ENCODE measurements around the gene SCAMP4.

SCAMP4 gene

GRCh38 chr19:1936430-1936829, 31.2 kb downstream of the SCAMP4 start:
- H3K79me1 ChIP-seq (ENCODE audit: low read depth, low read length) = peaks cover 2% of the 10 kb centered on the region
- no peak for DNase-seq (ENCODE audit: low spot score)
- H3K9ac ChIP-seq (ENCODE audit: low read depth, low read length, poor library complexity) = no peak overlapping the region
- no peak overlapping the region for H3K4me3 ChIP-seq (ENCODE audit: low read length in 2 of 2)
- H3K4me2 ChIP-seq (ENCODE audit: insufficient read depth, low read length, poor library complexity, severe bottlenecking) = no peak overlapping the region
- no CpG with 5 or more reads among the region's 3 CpGs for WGBS, 2 donors (ENCODE audit: extremely low coverage in 2 of 2, insufficient read length in 2 of 2, insufficient replicate concordance in 1 of 2)
- no peak overlapping the region for H3K4ac ChIP-seq (ENCODE audit: low read length)
- no peak overlapping the region for H2BK12ac ChIP-seq (ENCODE audit: low read length)
- no peak overlapping the region for H4K91ac ChIP-seq (ENCODE audit: low read depth, low read length, poor library complexity)
- no peak overlapping the region for H4K8ac ChIP-seq (ENCODE audit: low read depth, low read length)
- no peaks in the 10 kb centered on the region for H3K36me3 ChIP-seq (replicated peaks in 1 of 2; ENCODE audit: control insufficient read depth in 2 of 2, insufficient read depth in 2 of 2, low read length in 2 of 2)
- H3K23ac ChIP-seq (ENCODE audit: low read depth, low read length, poor library complexity) = no peak overlapping the region
- H2BK15ac ChIP-seq (ENCODE audit: low read length) = no peak overlapping the region
- no peak overlapping the region for H3K14ac ChIP-seq (ENCODE audit: low read length)
- H3K27me3 ChIP-seq (ENCODE audit: control insufficient read depth in 3 of 3, insufficient read depth in 3 of 3, low read depth in 1 of 3, low read length in 3 of 3) = peaks cover 0 to 4% (median 0%) of the 10 kb centered on the region in 3 experiments
- no peak overlapping the region for H3K18ac ChIP-seq (ENCODE audit: low read length)
- H2AK5ac ChIP-seq (ENCODE audit: low read depth, low read length) = no peak overlapping the region
- H2AFZ ChIP-seq (ENCODE audit: low read length) = no peak overlapping the region
- H3K9me3 ChIP-seq (replicated peaks in 1 of 2; ENCODE audit: control insufficient read depth in 2 of 2, insufficient read depth in 1 of 2, low read depth in 1 of 2, low read length in 2 of 2) = peaks cover 7 to 11% of the 10 kb centered on the region in 2 donors
- no peak overlapping the region for H2BK5ac ChIP-seq (ENCODE audit: low read length)
- H3K4me1 ChIP-seq (ENCODE audit: control insufficient read depth in 2 of 2, insufficient read depth in 1 of 2, low read depth in 1 of 2, low read length in 2 of 2) = peaks cover 2 to 7% of the 10 kb centered on the region in 2 donors
- no peak overlapping the region for H2BK120ac ChIP-seq (ENCODE audit: low read depth, low read length)
- H3K27ac ChIP-seq (replicated peaks; ENCODE audit: low read length) = no peak overlapping the region

GRCh38 chr19:1936916-1937610, 31.9 kb downstream of the SCAMP4 start:
- Histone ChIP-seq H3K9me3 (replicated peaks in 1 of 2; ENCODE audit: control insufficient read depth in 2 of 2, insufficient read depth in 1 of 2, low read depth in 1 of 2, low read length in 2 of 2) (peaks cover 7% of the 10 kb centered on the region in 2 donors), H3K9ac (ENCODE audit: low read depth, low read length, poor library complexity) (no peak overlapping the region), H3K79me1 (ENCODE audit: low read depth, low read length) (peaks cover 3% of the 10 kb centered on the region), H3K27ac (replicated peaks; ENCODE audit: low read length) (no peak overlapping the region), H2BK120ac (ENCODE audit: low read depth, low read length) (no peak overlapping the region), H3K4me2 (ENCODE audit: insufficient read depth, low read length, poor library complexity, severe bottlenecking) (no peak overlapping the region), H4K91ac (ENCODE audit: low read depth, low read length, poor library complexity) (no peak overlapping the region), H2BK12ac (ENCODE audit: low read length) (peak overlapping the region; percentile 6), H2AFZ (ENCODE audit: low read length) (no peak overlapping the region), H4K8ac (ENCODE audit: low read depth, low read length) (no peak overlapping the region), H3K4me1 (ENCODE audit: control insufficient read depth in 2 of 2, insufficient read depth in 1 of 2, low read depth in 1 of 2, low read length in 2 of 2) (peaks cover 2 to 7% of the 10 kb centered on the region in 2 donors), H3K27me3 (ENCODE audit: control insufficient read depth in 3 of 3, insufficient read depth in 3 of 3, low read depth in 1 of 3, low read length in 3 of 3) (peaks cover 0 to 2% (median 0%) of the 10 kb centered on the region in 3 experiments), H3K4me3 (ENCODE audit: low read length in 2 of 2) (no peak overlapping the region), H3K23ac (ENCODE audit: low read depth, low read length, poor library complexity) (no peak overlapping the region), H2AK5ac (ENCODE audit: low read depth, low read length) (peak overlapping the region; percentile 19), H2BK5ac (ENCODE audit: low read length) (no peak overlapping the region), H3K18ac (ENCODE audit: low read length) (peak overlapping the region; percentile 74), H3K4ac (ENCODE audit: low read length) (no peak overlapping the region), H3K14ac (ENCODE audit: low read length) (no peak overlapping the region), H3K36me3 (replicated peaks in 1 of 2; ENCODE audit: control insufficient read depth in 2 of 2, insufficient read depth in 2 of 2, low read length in 2 of 2) (no peaks in the 10 kb centered on the region), H2BK15ac (ENCODE audit: low read length) (no peak overlapping the region)
- WGBS, 2 donors (ENCODE audit: extremely low coverage in 2 of 2, insufficient read length in 2 of 2, insufficient replicate concordance in 1 of 2) = no CpG with 5 or more reads among the region's 24 CpGs
- no peak for DNase-seq (ENCODE audit: low spot score)

GRCh38 chr19:1938071-1938470, 32.9 kb downstream of the SCAMP4 start:
- H3K27ac ChIP-seq (replicated peaks; ENCODE audit: low read length) = no peak overlapping the region
- no peak overlapping the region for H3K4me3 ChIP-seq (ENCODE audit: low read length in 2 of 2)
- H3K18ac ChIP-seq (ENCODE audit: low read length) = no peak overlapping the region
- no CpG with 5 or more reads among the region's 7 CpGs for WGBS, 2 donors (ENCODE audit: extremely low coverage in 2 of 2, insufficient read length in 2 of 2, insufficient replicate concordance in 1 of 2)
- H4K8ac ChIP-seq (ENCODE audit: low read depth, low read length) = no peak overlapping the region
- no peaks in the 10 kb centered on the region for H3K36me3 ChIP-seq (replicated peaks in 1 of 2; ENCODE audit: control insufficient read depth in 2 of 2, insufficient read depth in 2 of 2, low read length in 2 of 2)
- no peak overlapping the region for H4K91ac ChIP-seq (ENCODE audit: low read depth, low read length, poor library complexity)
- H2AK5ac ChIP-seq (ENCODE audit: low read depth, low read length) = no peak overlapping the region
- DNase-seq (ENCODE audit: low spot score) = no peak
- peaks cover 3% of the 10 kb centered on the region for H3K79me1 ChIP-seq (ENCODE audit: low read depth, low read length)
- no peak overlapping the region for H2BK5ac ChIP-seq (ENCODE audit: low read length)
- H3K4me2 ChIP-seq (ENCODE audit: insufficient read depth, low read length, poor library complexity, severe bottlenecking) = no peak overlapping the region
- peaks cover 5 to 12% of the 10 kb centered on the region in 2 donors for H3K4me1 ChIP-seq (ENCODE audit: control insufficient read depth in 2 of 2, insufficient read depth in 1 of 2, low read depth in 1 of 2, low read length in 2 of 2)
- no peak overlapping the region for H3K14ac ChIP-seq (ENCODE audit: low read length)
- H2BK12ac ChIP-seq (ENCODE audit: low read length) = no peak overlapping the region
- H3K23ac ChIP-seq (ENCODE audit: low read depth, low read length, poor library complexity) = no peak overlapping the region
- H3K9me3 ChIP-seq (replicated peaks in 1 of 2; ENCODE audit: control insufficient read depth in 2 of 2, insufficient read depth in 1 of 2, low read depth in 1 of 2, low read length in 2 of 2) = peaks cover 4 to 7% of the 10 kb centered on the region in 2 donors
- H3K9ac ChIP-seq (ENCODE audit: low read depth, low read length, poor library complexity) = no peak overlapping the region
- H3K27me3 ChIP-seq (ENCODE audit: control insufficient read depth in 3 of 3, insufficient read depth in 3 of 3, low read depth in 1 of 3, low read length in 3 of 3) = peaks cover 0 to 2% (median 0%) of the 10 kb centered on the region in 3 experiments
- no peak overlapping the region for H3K4ac ChIP-seq (ENCODE audit: low read length)
- no peak overlapping the region for H2BK120ac ChIP-seq (ENCODE audit: low read depth, low read length)
- H2AFZ ChIP-seq (ENCODE audit: low read length) = no peak overlapping the region
- no peak overlapping the region for H2BK15ac ChIP-seq (ENCODE audit: low read length)

- peaks cover 14 to 21% of the 10 kb centered on the region in 2 donors for H3K4me1 ChIP-seq (ENCODE audit: control insufficient read depth in 2 of 2, insufficient read depth in 1 of 2, low read depth in 1 of 2, low read length in 2 of 2)
- no peak for DNase-seq (ENCODE audit: low spot score)
- peak within 1 kb of the TSS; percentile 98 for H3K23ac ChIP-seq (ENCODE audit: low read depth, low read length, poor library complexity)
- H3K18ac ChIP-seq (ENCODE audit: low read length) = peak within 1 kb of the TSS; percentile 98
- no peak within 1 kb of the TSS for H2BK120ac ChIP-seq (ENCODE audit: low read depth, low read length)
- H2AFZ ChIP-seq (ENCODE audit: low read length) = peak within 1 kb of the TSS; percentile 96
- no peak within 1 kb of the TSS for H2BK12ac ChIP-seq (ENCODE audit: low read length)
- peak within 1 kb of the TSS; percentile 45 for H2BK15ac ChIP-seq (ENCODE audit: low read length)
- no peak within 1 kb of the TSS for H4K8ac ChIP-seq (ENCODE audit: low read depth, low read length)
- H3K27me3 ChIP-seq (ENCODE audit: control insufficient read depth in 3 of 3, insufficient read depth in 3 of 3, low read depth in 1 of 3, low read length in 3 of 3) = no peaks in the 10 kb centered on the region
- no CpG with 5 or more reads among the region's 97 CpGs for WGBS, 2 donors (ENCODE audit: extremely low coverage in 2 of 2, insufficient read length in 2 of 2, insufficient replicate concordance in 1 of 2)
- peak within 1 kb of the TSS; percentile 100 for H3K9ac ChIP-seq (ENCODE audit: low read depth, low read length, poor library complexity)
- peaks cover 23% of the 10 kb centered on the region for H3K79me1 ChIP-seq (ENCODE audit: low read depth, low read length)
- peak within 1 kb of the TSS; percentile 97 for H2AK5ac ChIP-seq (ENCODE audit: low read depth, low read length)
- peak within 1 kb of the TSS; percentile 94 for H3K14ac ChIP-seq (ENCODE audit: low read length)
- H3K4me3 ChIP-seq (ENCODE audit: low read length in 2 of 2) = peak within 1 kb of the TSS; percentile 86 to 96
- no peak within 1 kb of the TSS for H4K91ac ChIP-seq (ENCODE audit: low read depth, low read length, poor library complexity)
- peaks cover 0 to 3% of the 10 kb centered on the region in 2 donors for H3K36me3 ChIP-seq (replicated peaks in 1 of 2; ENCODE audit: control insufficient read depth in 2 of 2, insufficient read depth in 2 of 2, low read length in 2 of 2)
- no peak within 1 kb of the TSS for H3K4ac ChIP-seq (ENCODE audit: low read length)
- no peaks in the 10 kb centered on the region for H3K9me3 ChIP-seq (replicated peaks in 1 of 2; ENCODE audit: control insufficient read depth in 2 of 2, insufficient read depth in 1 of 2, low read depth in 1 of 2, low read length in 2 of 2)
- H3K27ac ChIP-seq (replicated peaks; ENCODE audit: low read length) = peak within 1 kb of the TSS; percentile 87
- peak within 1 kb of the TSS; percentile 97 for H3K4me2 ChIP-seq (ENCODE audit: insufficient read depth, low read length, poor library complexity, severe bottlenecking)
- peak within 1 kb of the TSS; percentile 94 for H2BK5ac ChIP-seq (ENCODE audit: low read length)
Measured at GRCh38 chr19:1941146-1942077, 36.2 kb downstream of the SCAMP4 start, which contains the start of gene CSNK1G2. CSNK1G2 (plus strand) TSS chr19:1941172; CDS start chr19:1969773, 28,601 bp downstream.

Measured in neuronal stem cell (in vitro differentiated cells).